Uterus (tissue), 4 donors: ENCODE results near the gene CPT1C. TPM values are rescaled to one million over a fixed set of nuclear protein-coding genes. Genes with fewer than 3 reads are reported as not detected.

Experiments
- DNase-seq, 2 donors: peaks; one replicate each; pipeline ENCODE4 v3.0.0-alpha.2; 2019 to 2020
- H3K27ac ChIP-seq, 2 donors: fragments of 200-600 bp; sonication (generic); 1 replicate in 1 of 2; 2 replicates in 1 of 2; pipeline ENCODE4 v1.5.1; 2016 to 2018
- H3K27me3 ChIP-seq, 2 donors: fragments of 200-600 bp; sonication (generic); one replicate each; pipeline ENCODE4 v1.5.1; 2018 to 2019; ENCODE audit warnings: control low read depth in 1 of 2
- H3K36me3 ChIP-seq, 2 donors: fragments of 200-600 bp; sonication (generic); one replicate each; pipeline ENCODE4 v1.5.1; 2019; ENCODE audit warnings: control low read depth in 1 of 2
- H3K4me1 ChIP-seq, 2 donors: fragments of 200-600 bp; sonication (generic); one replicate each; pipeline ENCODE4 v1.5.1; 2018 to 2019; ENCODE audit warnings: control low read depth in 1 of 2
- H3K4me3 ChIP-seq, 2 donors: fragments of 200-600 bp; sonication (generic); 1 replicate in 1 of 2; 2 replicates in 1 of 2; pipeline ENCODE4 v1.5.1; 2018 to 2019; ENCODE audit warnings: mild to moderate bottlenecking in 1 of 2
- H3K9me3 ChIP-seq, 2 donors: fragments of 200-600 bp; sonication (generic); one replicate each; pipeline ENCODE4 v1.5.1; 2019; ENCODE audit warnings: control low read depth in 1 of 2
- CTCF ChIP-seq, 4 experiments: fragments of 200-600 bp in 2 of 4; fragments of 450-650 bp in 2 of 4; sonication (generic) in 2 of 4; IDR thresholded peaks; one replicate each; pipeline ENCODE4 v1.5.1; 2016 to 2019; ENCODE audit warnings: antibody characterized with exemption in 4 of 4, mild to moderate bottlenecking in 2 of 4, moderate library complexity in 1 of 4
- POLR2A ChIP-seq, 2 donors: fragments of 450-650 bp; IDR thresholded peaks; one replicate each; pipeline ENCODE4 v1.6.1; 2016; ENCODE audit warnings: antibody characterized with exemption in 2 of 2, mild to moderate bottlenecking in 1 of 2, moderate library complexity in 1 of 2
- intact Hi-C: fragments of 100-400 bp; cut with DNase I; formaldehyde crosslinking; loops from one replicate; pipeline ENCODE4 v1.15.1; 2023; ENCODE audit warnings: low total_unique reads
- total RNA-seq, 4 donors: library from RNA; depleted of rRNA in 3 of 4; stranded (reverse); fragments of >200 nt in 3 of 4; gene quantifications; one replicate each; pipeline versions ENCODE4 v1.1.0 to v1.2.4, GENCODE V29; 2014 to 2023
- donor health status: DM: yes; HTN: yes; CAD: no.

CPT1C gene
- total RNA-seq, 4 donors from 2014 or later, result 1.5 to 26.6 (median 12.2) TPM

DNA sequence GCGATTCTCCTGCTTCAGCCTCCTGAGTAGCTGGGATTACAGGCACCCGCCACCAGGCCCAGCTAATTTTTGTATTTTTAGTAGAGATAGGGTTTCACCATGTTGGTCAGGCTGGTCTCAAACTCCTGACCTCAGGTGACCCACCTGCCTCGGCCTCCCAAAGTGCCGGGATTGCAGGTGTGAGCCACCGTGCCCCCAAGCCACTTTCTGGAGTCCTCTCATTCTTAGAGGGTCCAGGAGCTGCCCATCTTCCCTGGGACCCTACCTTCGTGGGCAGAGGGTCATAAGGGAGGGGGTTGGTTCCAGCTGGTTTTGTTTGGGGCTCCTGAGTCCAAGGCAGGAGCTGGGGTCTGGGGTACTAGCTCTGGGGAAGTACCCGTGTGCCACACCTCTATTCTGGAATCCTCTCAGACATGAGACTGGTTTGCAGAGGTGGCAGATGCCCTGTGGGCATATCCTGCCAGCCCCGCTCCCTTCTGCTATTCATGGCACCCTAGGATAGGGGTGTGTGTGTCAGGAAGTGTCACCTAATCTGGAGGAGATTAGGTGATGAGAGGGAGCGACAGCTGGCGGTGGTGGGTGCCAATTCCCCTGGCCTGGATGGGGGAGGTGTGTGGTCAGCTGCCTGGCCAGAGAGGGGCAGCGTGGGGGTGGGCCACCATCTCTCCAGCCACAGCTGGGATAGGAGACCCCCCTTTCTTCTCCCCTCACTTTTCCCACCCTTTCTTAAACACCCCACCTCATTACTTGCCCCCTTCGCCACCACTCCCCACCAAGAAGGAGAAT is 11.7 kb upstream of the CPT1C start:
- Histone ChIP-seq H3K4me3 (no peak overlapping the region), H3K36me3 (no peaks in the 10 kb centered on the region), H3K27me3 (no peaks in the 10 kb centered on the region), H3K9me3 (no peaks in the 10 kb centered on the region), H3K27ac (peak overlapping the region; percentile 65 to 85), H3K4me1 (peaks cover 0 to 4% of the 10 kb centered on the region in 2 donors)
- TF ChIP-seq POLR2A (IDR thresholded peaks at IDR 0.05), result no peak
- TF ChIP-seq CTCF (IDR thresholded peaks at IDR 0.05), result no peak
- intact Hi-C loops, result no loop called here
- DNase-seq, result peak in 1 of 2 donors; percentile 13

GRCh38 chr19:49679771-49680413 is 11.0 kb upstream of the CPT1C start:
- Histone ChIP-seq H3K4me1 (peaks cover 0 to 4% of the 10 kb centered on the region in 2 donors), H3K9me3 (no peaks in the 10 kb centered on the region), H3K27ac (peak overlapping the region; percentile 65 to 70), H3K4me3 (no peak overlapping the region), H3K36me3 (no peaks in the 10 kb centered on the region), H3K27me3 (no peaks in the 10 kb centered on the region)
- DNase-seq, result no peak
- TF ChIP-seq POLR2A (IDR thresholded peaks at IDR 0.05) (no peak), CTCF (IDR thresholded peaks at IDR 0.05) (no peak)
- intact Hi-C loops, result no loop called here

DNA sequence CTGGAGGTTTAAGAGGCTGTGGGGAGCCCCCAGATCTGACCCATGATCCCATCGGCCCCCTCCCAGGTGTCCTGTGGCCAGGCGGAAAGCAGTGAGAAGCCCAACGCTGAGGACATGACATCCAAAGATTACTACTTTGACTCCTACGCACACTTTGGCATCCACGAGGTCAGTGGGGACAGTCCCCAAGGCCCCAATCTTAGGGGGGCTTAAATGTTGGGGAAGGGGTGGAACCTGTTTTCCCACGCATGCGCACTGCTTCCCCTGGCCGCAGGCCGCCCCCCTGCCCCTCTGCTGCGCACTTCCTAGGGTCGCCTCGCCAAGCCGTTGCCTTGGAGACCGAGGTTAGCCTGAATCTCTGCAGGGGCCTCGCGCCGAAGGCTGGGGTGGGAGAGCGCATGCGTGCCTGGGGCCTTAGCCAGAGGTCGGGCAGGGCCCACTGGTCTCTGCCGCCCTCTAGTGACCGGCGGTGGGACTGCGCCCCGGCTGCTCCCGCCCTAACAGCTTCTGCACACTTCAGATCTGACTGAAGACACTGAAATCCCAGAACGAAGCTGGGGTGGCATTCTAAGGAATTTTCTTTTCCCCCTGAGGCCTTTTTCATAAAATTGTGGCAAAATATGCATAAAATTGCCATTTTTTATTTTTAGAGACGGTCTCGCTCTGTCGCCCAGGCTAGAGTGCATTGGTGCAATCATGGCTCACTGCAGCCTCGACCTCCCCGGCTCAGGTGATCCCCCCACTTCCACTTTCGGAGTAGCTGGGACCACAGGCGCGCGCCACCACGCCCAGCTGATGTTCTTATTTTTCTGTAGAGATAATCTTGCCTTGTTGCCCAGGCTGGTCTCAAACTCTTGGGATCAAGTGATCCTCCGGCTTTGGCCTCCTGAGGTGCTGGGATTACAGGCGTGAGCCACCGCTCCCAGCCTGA is 10.2 kb upstream of the CPT1C start:
- Histone ChIP-seq H3K4me1 (peaks cover 0 to 4% of the 10 kb centered on the region in 2 donors), H3K9me3 (no peaks in the 10 kb centered on the region), H3K27me3 (no peaks in the 10 kb centered on the region), H3K4me3 (peak overlapping the region in 1 of 2 donors; percentile 8), H3K27ac (peak overlapping the region; percentile 65 to 70), H3K36me3 (no peaks in the 10 kb centered on the region)
- TF ChIP-seq POLR2A (IDR thresholded peaks at IDR 0.05) (no peak), CTCF (IDR thresholded peaks at IDR 0.05) (peak; percentile 98 to 100 (median 100))
- DNase-seq, result peak; percentile 90 to 94
- intact Hi-C loops, result no loop called here

DNA sequence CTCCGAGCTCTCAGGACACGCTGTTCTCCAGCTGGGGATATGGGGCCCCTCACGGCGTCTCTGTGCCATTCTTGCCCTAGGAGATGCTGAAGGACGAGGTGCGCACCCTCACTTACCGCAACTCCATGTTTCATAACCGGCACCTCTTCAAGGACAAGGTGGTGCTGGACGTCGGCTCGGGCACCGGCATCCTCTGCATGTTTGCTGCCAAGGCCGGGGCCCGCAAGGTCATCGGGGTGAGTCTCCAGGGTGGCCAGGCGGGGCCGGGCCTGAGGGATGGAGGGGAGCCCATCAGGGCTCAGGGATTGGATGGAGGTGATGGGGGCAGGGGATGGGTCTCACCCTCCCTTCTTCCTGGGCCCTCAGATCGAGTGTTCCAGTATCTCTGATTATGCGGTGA is 9.1 kb upstream of the CPT1C start:
- Histone ChIP-seq H3K9me3 (no peaks in the 10 kb centered on the region), H3K27ac (no peak overlapping the region), H3K4me3 (no peak overlapping the region), H3K36me3 (no peaks in the 10 kb centered on the region), H3K4me1 (peaks cover 0 to 4% of the 10 kb centered on the region in 2 donors), H3K27me3 (no peaks in the 10 kb centered on the region)
- intact Hi-C loops, result no loop called here
- DNase-seq, result no peak
- TF ChIP-seq CTCF (IDR thresholded peaks at IDR 0.05), result no peak
- TF ChIP-seq POLR2A (IDR thresholded peaks at IDR 0.05), result no peak
